Measurements from ENCODE around the gene TBC1D22A. TPM values are rescaled to one million over a fixed set of nuclear protein-coding genes. Genes with fewer than 3 reads are reported as not detected.

The TBC1D22A gene
- total and polyA plus RNA-seq, 10 of the 15 experiments (the other 5 are each of a cell fraction or from before 2014, with no cell fraction given), result 0.63 to 44.7 (median 27.4) TPM

DNA sequence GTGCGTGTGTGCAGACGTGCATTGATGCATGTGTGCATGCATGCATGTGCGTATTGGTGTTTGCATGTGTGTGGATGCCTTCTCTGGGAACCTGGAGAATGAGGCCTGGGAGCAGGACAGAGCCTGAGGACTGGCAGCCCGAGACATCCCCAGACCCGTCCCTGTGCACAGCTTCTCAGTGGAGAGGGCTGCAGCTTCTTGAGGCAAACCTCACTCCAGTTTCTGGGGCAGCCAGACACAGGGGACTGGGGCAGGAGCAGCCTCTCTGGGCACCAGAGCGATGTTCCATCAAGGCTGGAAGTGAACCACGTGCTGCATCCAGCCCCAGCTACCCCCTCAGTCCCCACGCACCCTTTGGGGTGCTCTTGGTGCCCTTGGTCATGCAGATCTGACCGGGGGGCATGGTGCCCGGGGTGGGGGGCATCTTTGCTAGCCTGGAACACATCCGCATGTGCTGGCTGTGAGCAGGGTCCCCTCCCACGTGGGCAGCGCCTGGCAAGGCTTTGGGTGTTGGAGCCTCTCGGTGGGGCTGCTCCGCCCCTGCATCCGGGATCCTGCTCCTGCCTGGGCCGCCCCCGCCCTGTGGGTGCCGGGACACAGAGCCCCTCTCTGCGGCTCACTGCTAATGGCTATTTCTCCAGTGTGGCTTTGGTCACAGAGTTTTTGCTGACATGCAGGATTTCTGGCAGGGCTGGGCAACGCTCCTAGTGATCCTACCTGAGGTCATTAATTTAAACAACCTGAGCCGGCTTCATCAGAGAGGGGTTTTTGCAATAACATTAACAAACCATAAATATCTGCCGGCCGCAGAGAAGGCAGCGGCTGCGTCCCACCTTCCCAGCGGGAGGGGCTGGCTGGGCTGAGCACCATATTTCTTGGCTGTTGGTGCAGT lies 434.7 kb downstream of the TBC1D22A start (continued):
- TF ChIP-seq, protein P1, sequence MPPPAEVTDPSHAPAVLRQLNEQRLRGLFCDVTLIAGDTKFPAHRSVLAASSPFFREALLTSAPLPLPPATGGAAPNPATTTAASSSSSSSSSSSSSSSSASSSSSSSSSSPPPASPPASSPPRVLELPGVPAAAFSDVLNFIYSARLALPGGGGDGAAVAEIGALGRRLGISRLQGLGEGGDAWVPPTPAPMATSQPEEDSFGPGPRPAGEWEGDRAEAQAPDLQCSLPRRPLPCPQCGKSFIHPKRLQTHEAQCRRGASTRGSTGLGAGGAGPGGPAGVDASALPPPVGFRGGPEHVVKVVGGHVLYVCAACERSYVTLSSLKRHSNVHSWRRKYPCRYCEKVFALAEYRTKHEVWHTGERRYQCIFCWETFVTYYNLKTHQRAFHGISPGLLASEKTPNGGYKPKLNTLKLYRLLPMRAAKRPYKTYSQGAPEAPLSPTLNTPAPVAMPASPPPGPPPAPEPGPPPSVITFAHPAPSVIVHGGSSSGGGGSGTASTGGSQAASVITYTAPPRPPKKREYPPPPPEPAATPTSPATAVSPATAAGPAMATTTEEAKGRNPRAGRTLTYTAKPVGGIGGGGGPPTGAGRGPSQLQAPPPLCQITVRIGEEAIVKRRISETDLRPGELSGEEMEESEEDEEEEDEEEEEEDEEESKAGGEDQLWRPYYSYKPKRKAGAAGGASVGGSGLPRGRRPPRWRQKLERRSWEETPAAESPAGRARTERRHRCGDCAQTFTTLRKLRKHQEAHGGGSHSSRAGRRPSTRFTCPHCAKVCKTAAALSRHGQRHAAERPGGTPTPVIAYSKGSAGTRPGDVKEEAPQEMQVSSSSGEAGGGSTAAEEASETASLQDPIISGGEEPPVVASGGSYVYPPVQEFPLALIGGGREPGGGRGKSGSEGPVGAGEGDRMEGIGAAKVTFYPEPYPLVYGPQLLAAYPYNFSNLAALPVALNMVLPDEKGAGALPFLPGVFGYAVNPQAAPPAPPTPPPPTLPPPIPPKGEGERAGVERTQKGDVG (CRISPR knock-in tag; IDR thresholded peaks at IDR 0.05), result no peak
- no peak for TF ChIP-seq BACH1 (IDR thresholded peaks at IDR 0.05; ENCODE audit: borderline replicate concordance)
- TF ChIP-seq SREBF1 (IDR thresholded peaks at IDR 0.05; ENCODE audit: low read length), result no peak
- no peak for TF ChIP-seq FOS (IDR thresholded peaks at IDR 0.05; ENCODE audit: borderline replicate concordance, extremely low read depth, insufficient read length)
- TF ChIP-seq, protein P2, sequence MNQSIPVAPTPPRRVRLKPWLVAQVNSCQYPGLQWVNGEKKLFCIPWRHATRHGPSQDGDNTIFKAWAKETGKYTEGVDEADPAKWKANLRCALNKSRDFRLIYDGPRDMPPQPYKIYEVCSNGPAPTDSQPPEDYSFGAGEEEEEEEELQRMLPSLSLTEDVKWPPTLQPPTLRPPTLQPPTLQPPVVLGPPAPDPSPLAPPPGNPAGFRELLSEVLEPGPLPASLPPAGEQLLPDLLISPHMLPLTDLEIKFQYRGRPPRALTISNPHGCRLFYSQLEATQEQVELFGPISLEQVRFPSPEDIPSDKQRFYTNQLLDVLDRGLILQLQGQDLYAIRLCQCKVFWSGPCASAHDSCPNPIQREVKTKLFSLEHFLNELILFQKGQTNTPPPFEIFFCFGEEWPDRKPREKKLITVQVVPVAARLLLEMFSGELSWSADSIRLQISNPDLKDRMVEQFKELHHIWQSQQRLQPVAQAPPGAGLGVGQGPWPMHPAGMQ (IDR thresholded peaks at IDR 0.05; ENCODE audit: borderline replicate concordance), result no peak
- no peak for TF ChIP-seq SMARCA5 (IDR thresholded peaks at IDR 0.05)
- TF ChIP-seq, protein P3, sequence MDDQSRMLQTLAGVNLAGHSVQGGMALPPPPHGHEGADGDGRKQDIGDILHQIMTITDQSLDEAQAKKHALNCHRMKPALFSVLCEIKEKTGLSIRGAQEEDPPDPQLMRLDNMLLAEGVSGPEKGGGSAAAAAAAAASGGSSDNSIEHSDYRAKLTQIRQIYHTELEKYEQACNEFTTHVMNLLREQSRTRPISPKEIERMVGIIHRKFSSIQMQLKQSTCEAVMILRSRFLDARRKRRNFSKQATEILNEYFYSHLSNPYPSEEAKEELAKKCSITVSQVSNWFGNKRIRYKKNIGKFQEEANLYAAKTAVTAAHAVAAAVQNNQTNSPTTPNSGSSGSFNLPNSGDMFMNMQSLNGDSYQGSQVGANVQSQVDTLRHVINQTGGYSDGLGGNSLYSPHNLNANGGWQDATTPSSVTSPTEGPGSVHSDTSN (IDR thresholded peaks at IDR 0.05; ENCODE audit: insufficient replicate concordance, low read depth, low read length), result no peak
- no peak for TF ChIP-seq SUZ12 (IDR thresholded peaks at IDR 0.05; ENCODE audit: unreplicated experiment)

All from GM12878 (cell line).